ENCODE measurements around the gene TMED10. TPM values are rescaled to one million over a fixed set of nuclear protein-coding genes. Genes with fewer than 3 reads are reported as not detected.
A peak's percentile ranks its signal among the peaks of the same experiment; 100 is the strongest.

The TMED10 gene
- total RNA-seq, 4 donors from 2014 or later = 189 to 372 (median 341) TPM

DNA sequence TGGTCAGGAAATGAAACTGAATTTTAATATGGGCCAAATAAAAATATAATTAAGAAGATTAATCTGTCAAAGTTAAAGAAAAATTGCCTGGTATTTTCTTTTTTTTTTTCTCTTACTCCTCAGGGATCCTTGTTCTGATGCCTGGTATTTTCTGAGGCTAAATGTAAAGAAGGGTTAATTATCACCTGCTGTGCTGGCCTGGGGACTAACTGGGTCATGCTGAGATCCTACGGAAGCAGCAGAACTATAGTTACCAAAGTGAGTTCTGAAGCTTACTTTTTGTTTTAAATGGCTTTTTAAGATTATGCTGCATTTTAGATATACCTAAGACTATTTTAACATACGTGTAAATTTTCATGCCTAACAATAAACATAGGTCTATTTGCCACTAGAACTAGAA lies 83.7 kb downstream of the TMED10 start:
- TF ChIP-seq, protein P1, sequence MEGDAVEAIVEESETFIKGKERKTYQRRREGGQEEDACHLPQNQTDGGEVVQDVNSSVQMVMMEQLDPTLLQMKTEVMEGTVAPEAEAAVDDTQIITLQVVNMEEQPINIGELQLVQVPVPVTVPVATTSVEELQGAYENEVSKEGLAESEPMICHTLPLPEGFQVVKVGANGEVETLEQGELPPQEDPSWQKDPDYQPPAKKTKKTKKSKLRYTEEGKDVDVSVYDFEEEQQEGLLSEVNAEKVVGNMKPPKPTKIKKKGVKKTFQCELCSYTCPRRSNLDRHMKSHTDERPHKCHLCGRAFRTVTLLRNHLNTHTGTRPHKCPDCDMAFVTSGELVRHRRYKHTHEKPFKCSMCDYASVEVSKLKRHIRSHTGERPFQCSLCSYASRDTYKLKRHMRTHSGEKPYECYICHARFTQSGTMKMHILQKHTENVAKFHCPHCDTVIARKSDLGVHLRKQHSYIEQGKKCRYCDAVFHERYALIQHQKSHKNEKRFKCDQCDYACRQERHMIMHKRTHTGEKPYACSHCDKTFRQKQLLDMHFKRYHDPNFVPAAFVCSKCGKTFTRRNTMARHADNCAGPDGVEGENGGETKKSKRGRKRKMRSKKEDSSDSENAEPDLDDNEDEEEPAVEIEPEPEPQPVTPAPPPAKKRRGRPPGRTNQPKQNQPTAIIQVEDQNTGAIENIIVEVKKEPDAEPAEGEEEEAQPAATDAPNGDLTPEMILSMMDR (IDR thresholded peaks at IDR 0.05) = no peak
- ATAC-seq (ENCODE audit: low FRiP score) (no peak), DNase-seq (ENCODE audit: low spot score) (no peak)

DNA sequence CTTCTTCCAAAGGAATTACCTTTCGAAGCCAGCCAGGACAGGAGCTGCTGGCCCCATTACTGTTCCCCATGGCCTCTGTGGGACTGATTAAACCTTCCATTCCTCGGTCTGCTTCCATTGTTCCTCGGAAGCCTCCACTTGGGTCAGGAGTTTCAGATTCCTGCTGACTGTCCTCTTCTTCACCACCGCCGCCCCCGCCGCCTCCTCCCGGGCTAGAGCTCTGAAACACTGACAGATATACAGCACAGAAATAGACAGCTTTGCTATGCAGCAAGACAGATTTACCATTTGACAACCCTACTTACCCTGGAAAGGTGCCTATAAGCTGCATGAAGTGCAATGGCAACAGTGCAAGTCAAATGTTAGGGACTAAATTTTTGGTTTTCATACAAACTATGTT lies 85.2 kb downstream of the TMED10 start:
- ATAC-seq (ENCODE audit: low FRiP score) (no peak), DNase-seq (ENCODE audit: low spot score) (no peak)
- TF ChIP-seq, protein P1 (IDR thresholded peaks at IDR 0.05) = no peak

GRCh38 chr14:75090353-75090752 lies 86.1 kb downstream of the TMED10 start:
- ATAC-seq (ENCODE audit: low FRiP score) (no peak), DNase-seq (ENCODE audit: low spot score) (no peak)
- TF ChIP-seq, protein P1 (IDR thresholded peaks at IDR 0.05) = no peak

GRCh38 chr14:75088566-75089373 lies 87.6 kb downstream of the TMED10 start:
- ATAC-seq (ENCODE audit: low FRiP score) (peak; percentile 48), DNase-seq (ENCODE audit: low spot score) (no peak)
- TF ChIP-seq, protein P1 (IDR thresholded peaks at IDR 0.05) = no peak

DNA sequence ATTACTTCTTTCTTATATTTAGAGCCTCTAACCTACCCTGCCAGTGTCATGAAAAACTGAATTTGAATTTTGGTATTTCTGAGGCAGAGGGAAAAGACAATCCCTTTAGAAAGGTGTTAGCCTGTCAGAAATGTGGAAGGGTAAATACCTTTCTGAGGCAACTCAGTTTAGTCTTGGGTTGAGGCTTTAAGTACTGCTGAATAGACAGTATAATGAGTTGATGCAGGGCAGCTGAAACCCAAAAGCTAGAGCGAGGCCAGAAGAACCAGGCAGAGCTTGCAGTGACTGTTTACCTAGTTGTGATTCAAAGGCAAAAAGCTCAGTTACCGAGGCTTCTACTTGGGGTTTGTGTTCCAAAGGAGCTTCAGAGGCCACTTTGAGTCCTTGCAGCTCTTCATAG lies 88.3 kb downstream of the TMED10 start:
- TF ChIP-seq, protein P1 (IDR thresholded peaks at IDR 0.05) = no peak
- no peak for DNase-seq (ENCODE audit: low spot score)
- ATAC-seq (ENCODE audit: low FRiP score) = peak; percentile 28

DNA sequence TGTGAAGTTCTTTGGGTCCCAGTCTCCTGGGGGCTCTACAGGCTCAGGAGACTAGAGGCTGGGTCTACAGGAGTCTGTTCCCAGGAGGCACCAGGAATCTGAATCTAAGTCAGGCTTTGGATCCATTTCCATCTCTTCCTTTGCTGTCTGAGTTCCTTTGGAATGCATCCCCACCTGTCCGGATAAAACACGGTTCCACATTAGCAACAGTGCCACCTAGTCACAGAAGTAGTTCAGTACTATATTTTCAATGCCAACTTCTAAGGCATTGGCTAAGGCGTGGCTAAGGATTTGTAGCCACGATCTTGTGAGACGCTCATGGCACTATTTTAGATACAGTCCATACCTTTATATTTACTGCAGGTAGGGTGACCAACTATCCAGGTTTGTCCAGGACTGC lies 91.9 kb downstream of the TMED10 start:
- ATAC-seq (ENCODE audit: low FRiP score) (no peak), DNase-seq (ENCODE audit: low spot score) (no peak)
- TF ChIP-seq, protein P1 (IDR thresholded peaks at IDR 0.05) = no peak

DNA sequence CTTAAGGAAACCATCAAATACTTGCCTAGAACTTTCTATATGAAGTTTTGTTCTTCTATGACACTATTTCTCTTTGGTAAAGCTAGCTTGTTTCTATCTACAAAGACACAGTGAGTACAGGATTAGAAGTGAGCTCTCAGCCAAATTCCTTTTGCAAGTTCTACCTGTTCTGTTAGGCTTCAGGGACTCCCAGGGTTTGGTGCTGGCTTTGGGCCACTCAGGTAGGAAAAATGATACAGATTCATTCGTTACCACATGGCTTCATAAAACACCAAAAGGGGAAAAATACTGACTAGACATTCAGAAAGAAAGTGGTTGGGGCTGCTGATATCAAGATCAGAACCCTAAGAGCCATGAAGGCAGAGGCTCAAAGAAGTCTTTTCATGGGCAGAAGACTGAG lies 93.1 kb downstream of the TMED10 start:
- TF ChIP-seq, protein P1 (IDR thresholded peaks at IDR 0.05) = no peak
- ATAC-seq (ENCODE audit: low FRiP score) (no peak), DNase-seq (ENCODE audit: low spot score) (no peak)
